ENCODE data around the gene TMPRSS15.

Gene TMPRSS15

DNA sequence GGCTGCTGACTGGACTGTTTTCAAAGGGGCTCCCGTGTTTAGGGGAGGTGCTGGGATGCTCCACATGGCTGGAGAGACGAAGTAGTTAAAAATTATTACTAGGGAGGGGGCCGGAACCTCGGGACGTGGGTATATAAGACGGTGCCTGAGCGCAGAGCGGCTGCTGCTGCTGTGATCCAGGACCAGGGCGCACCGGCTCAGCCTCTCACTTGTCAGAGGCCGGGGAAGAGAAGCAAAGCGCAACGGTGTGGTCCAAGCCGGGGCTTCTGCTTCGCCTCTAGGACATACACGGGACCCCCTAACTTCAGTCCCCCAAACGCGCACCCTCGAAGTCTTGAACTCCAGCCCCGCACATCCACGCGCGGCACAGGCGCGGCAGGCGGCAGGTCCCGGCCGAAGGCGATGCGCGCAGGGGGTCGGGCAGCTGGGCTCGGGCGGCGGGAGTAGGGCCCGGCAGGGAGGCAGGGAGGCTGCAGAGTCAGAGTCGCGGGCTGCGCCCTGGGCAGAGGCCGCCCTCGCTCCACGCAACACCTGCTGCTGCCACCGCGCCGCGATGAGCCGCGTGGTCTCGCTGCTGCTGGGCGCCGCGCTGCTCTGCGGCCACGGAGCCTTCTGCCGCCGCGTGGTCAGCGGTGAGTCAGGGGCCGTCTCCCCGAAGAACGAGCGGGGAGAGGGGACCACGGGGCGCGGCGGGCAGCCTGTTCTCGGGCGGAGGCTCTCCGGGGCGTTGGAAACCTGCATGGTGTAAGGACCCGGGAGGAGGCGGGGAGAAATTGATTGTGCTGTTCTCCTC lies 158.7 kb downstream of the TMPRSS15 start, which contains the start of gene CHODL:
TSS of gene CHODL (plus strand) at position 163 of the 793 bp plus-strand sequence. CDS start at position 554, 391 bp downstream.
- H3K4me3 Mint-ChIP-seq, result no peak within 1 kb of the TSS

DNA sequence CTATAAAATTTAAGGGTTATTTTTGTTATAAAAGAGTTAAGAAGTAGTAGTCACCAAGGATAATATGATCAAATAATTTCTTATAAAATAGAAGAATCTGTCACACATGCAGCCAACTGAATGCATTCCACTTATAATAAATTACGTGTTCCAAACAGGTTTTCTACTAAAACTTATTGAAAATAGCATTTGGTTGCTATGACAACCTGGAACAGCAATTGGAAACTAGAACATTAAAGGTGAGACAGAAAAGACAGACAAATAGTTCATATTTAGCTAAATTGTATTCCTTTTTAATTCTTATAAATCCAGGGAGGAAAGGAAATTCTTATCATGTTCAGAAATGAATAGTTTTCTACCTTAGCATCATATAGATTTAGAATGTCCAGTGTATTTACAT lies 168.0 kb downstream of the TMPRSS15 start:
- no peaks in the 10 kb centered on the region for H3K4me1 Mint-ChIP-seq
- CTCF ChIA-PET, result no interaction called here
- peaks cover 3% of the 10 kb centered on the region for H3K9me3 Mint-ChIP-seq
- H3K27ac Mint-ChIP-seq, result no peak overlapping the region
- H3K27me3 Mint-ChIP-seq, result no peaks in the 10 kb centered on the region
- DNase-seq, result no peak
- H3K4me3 Mint-ChIP-seq, result no peak overlapping the region
- no peaks in the 10 kb centered on the region for H3K36me3 Mint-ChIP-seq

More for the DNA sequence above, 158.7 kb downstream of the TMPRSS15 start, which contains the start of gene CHODL:
- Mint-ChIP-seq H3K9me3 (no peaks in the 10 kb centered on the region), H3K27me3 (peaks cover 19% of the 10 kb centered on the region), H3K4me1 (no peaks in the 10 kb centered on the region), H3K36me3 (no peaks in the 10 kb centered on the region), H3K27ac (no peak within 1 kb of the TSS)
- CTCF ChIA-PET, result no interaction called here
- no peak for DNase-seq

DNA sequence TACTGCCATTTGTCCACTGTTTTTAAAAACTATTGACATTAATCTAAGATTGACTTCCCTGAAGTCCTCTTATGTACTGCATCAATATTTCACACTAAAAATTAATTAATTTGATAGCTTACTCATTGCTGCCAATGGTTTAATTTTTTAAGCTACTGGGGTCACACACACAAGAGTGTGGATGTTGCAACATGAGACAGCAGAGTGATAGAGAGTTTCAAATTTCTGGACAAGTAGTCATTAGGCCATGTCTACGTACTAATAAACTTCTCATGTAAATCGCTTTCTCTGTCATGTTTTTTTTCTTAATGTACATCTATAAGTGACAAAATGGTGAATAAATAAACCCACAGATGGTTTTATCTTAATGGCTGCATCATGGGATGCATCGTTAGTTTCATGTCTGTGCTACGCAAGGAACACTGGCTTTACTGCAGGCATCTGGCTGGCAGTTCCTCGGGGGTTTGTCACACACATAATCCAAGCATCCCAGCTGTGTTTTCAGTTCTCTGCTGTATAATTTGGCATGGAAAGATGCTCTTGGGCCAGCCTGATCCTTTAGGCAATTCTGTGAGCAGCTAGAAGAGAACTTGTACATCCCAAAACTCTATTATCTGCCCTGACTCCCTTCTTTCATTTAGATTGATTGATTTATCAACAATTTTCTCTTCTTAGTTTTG lies 175.4 kb downstream of the TMPRSS15 start:
- no peak for DNase-seq
- no peaks in the 10 kb centered on the region for H3K36me3 Mint-ChIP-seq
- H3K4me3 Mint-ChIP-seq, result no peak overlapping the region
- H3K27me3 Mint-ChIP-seq, result no peaks in the 10 kb centered on the region
- CTCF ChIA-PET, result no interaction called here
- peaks cover 2% of the 10 kb centered on the region for H3K9me3 Mint-ChIP-seq
- H3K27ac Mint-ChIP-seq, result no peak overlapping the region
- no peaks in the 10 kb centered on the region for H3K4me1 Mint-ChIP-seq

DNA sequence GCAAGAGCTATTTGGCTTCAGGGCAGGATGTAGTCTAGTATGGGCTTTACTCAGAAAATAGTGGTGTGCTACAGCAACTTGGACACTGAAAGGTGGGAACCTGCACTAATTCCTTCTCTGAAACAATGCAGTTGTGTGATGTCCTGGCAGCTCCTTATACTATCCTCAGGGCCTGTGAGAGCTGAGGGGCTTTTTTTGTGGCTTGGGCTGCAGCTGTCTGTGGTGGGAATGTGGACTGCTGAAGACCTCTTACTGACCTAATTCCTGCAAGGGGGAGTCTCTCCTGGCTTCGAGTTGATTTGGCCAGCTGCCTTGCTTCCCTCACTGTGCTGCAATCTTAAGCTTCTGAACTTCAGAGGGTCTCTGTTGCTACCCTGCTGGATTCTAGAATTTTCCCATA lies 181.2 kb downstream of the TMPRSS15 start:
- CTCF ChIA-PET, result no interaction called here
- DNase-seq, result no peak
- H3K9me3 Mint-ChIP-seq, result peaks cover 25% of the 10 kb centered on the region
- no peak overlapping the region for H3K27ac Mint-ChIP-seq
- no peaks in the 10 kb centered on the region for H3K4me1 Mint-ChIP-seq
- no peaks in the 10 kb centered on the region for H3K27me3 Mint-ChIP-seq
- no peaks in the 10 kb centered on the region for H3K36me3 Mint-ChIP-seq
- H3K4me3 Mint-ChIP-seq, result no peak overlapping the region

DNA sequence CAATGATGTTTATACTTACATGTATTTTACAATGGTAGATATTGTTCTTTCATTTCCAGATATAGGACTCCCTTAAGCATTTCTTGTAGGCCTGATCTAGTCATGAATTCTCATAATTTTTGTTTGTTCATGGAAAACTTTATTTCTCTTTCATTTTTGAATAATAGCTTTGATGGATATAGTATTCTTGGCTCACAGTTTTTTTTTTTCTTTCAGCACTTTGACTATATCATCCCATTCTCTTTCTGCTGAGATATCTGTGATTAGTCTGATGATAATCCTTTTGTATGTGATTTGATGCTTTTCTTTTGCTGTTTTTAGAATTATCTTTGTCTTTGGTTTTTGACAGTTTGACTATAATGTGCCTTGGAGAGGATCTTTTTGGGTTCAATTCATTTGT lies 183.1 kb downstream of the TMPRSS15 start:
- no peak overlapping the region for H3K4me3 Mint-ChIP-seq
- no peaks in the 10 kb centered on the region for H3K36me3 Mint-ChIP-seq
- no peak for DNase-seq
- no peaks in the 10 kb centered on the region for H3K4me1 Mint-ChIP-seq
- H3K27ac Mint-ChIP-seq, result no peak overlapping the region
- H3K9me3 Mint-ChIP-seq, result peaks cover 31% of the 10 kb centered on the region
- no peaks in the 10 kb centered on the region for H3K27me3 Mint-ChIP-seq
- CTCF ChIA-PET, result no interaction called here

All from activated naive CD4-positive, alpha-beta T cell treated with anti-CD3 and anti-CD28 coated beads, Interleukin-2, amount 10 ng/mL, durations not matched to agents 7 days and 5 days (primary cell).